AG04450 (cell line): ENCODE results near the gene CNKSR3. TPM values are rescaled to one million over a fixed set of nuclear protein-coding genes. Genes with fewer than 3 reads are reported as not detected.

Experiments used
- CTCF ChIA-PET: fragments of 300-600, 350-600 bp; formaldehyde crosslinking; extraction: SDS; loops from one replicate; lab custom pipeline; 2022; ENCODE audit warnings: antibody characterized with exemption, inconsistent platforms; lab: Charles Lee
- POLR2A ChIA-PET: fragments of 350-600 bp; formaldehyde crosslinking; extraction: SDS; loops from one replicate; lab custom pipeline; 2021; ENCODE audit warnings: antibody characterized with exemption, inconsistent platforms; lab: Yijun Ruan, JAX
- DNase-seq: peaks from one replicate; pipeline ENCODE4 v3.0.0-alpha.2; 2011; ENCODE audit warnings: low read depth, low spot score
- H3K27ac ChIP-seq: one replicate; pipeline ENCODE4 v1.5.1; 2012; ENCODE audit warnings: low read depth, low read length, control low read depth
- H3K27me3 ChIP-seq: one replicate; pipeline ENCODE4 v1.6.0; 2012; ENCODE audit warnings: low read length; ENCODE audit not compliant: control insufficient read depth, insufficient read depth
- H3K4me3 ChIP-seq: 2 replicates; pipeline ENCODE4 v1.5.1; 2011; ENCODE audit warnings: mild to moderate bottlenecking, low read depth, low read length, control low read depth
- H3K9me3 ChIP-seq: 2 replicates; pipeline ENCODE4 v1.5.1; 2012; ENCODE audit warnings: low read length; ENCODE audit not compliant: control insufficient read depth, insufficient read depth
- CTCF ChIP-seq: IDR thresholded peaks from 2 replicates; pipeline ENCODE4 v1.5.1; 2011; ENCODE audit warnings: low read depth, low read length, control low read depth, inconsistent platforms
- polyA plus RNA-seq: library from polyadenylated mRNA; depleted of rRNA; stranded (reverse); fragments of >200 nt; gene quantifications from 2 replicates; pipeline ENCODE4 v1.2.3, GENCODE V29; 2011

The CNKSR3 gene
- polyA plus RNA-seq, 1 experiment: 8.6 TPM

- Histone ChIP-seq H3K9me3 (no peaks in the 10 kb centered on the region; the same call in 1 of the 2 replicates), H3K4me3 (peak overlapping the region; percentile 20; the same call in 1 of the 2 replicates), H3K27me3 (no peaks in the 10 kb centered on the region), H3K27ac (no peak overlapping the region)
- no peak for TF ChIP-seq CTCF
- POLR2A ChIA-PET: no interaction called here
- DNase-seq: no peak
- CTCF ChIA-PET: interaction anchor here (1.4 kb wide), 1 partner anchor 11 kb away, joined by 3 read pairs; no protein-coding TSS in a partner anchor
These were observed 151.3 kb downstream of the CNKSR3 start for GRCh38 chr6:154359161-154359574.

GRCh38 chr6:154358019-154358545 lies 152.4 kb downstream of the CNKSR3 start:
- H3K27me3 ChIP-seq: no peaks in the 10 kb centered on the region
- H3K27ac ChIP-seq: no peak overlapping the region
- TF ChIP-seq CTCF: no peak
- CTCF ChIA-PET: interaction anchor here (1.4 kb wide), 1 partner anchor 12 kb away, joined by 3 read pairs; no protein-coding TSS in a partner anchor
- POLR2A ChIA-PET: no interaction called here
- H3K4me3 ChIP-seq: no peak overlapping the region
- H3K9me3 ChIP-seq: no peaks in the 10 kb centered on the region; the same call in 1 of the 2 replicates
- no peak for DNase-seq

GRCh38 chr6:154356690-154357089 lies 153.8 kb downstream of the CNKSR3 start, which contains the start of gene IPCEF1:
Gene IPCEF1, minus strand, starts transcription at chr6:154356803. Its CDS starts 90,856 bp downstream, at chr6:154265947.
- DNase-seq: no peak
- TF ChIP-seq CTCF: no peak
- Histone ChIP-seq H3K27ac (no peak within 1 kb of the TSS), H3K27me3 (no peaks in the 10 kb centered on the region), H3K4me3 (no peak within 1 kb of the TSS), H3K9me3 (no peaks in the 10 kb centered on the region; the same call in 1 of the 2 replicates)
- CTCF ChIA-PET: no interaction called here
- POLR2A ChIA-PET: no interaction called here

GRCh38 chr6:154356113-154356512 lies 154.4 kb downstream of the CNKSR3 start:
- no peak for DNase-seq
- no peak for TF ChIP-seq CTCF
- Histone ChIP-seq H3K27me3 (no peaks in the 10 kb centered on the region), H3K4me3 (no peak overlapping the region), H3K9me3 (no peaks in the 10 kb centered on the region; the same call in 1 of the 2 replicates), H3K27ac (no peak overlapping the region)
- CTCF ChIA-PET: no interaction called here
- POLR2A ChIA-PET: no interaction called here

DNA sequence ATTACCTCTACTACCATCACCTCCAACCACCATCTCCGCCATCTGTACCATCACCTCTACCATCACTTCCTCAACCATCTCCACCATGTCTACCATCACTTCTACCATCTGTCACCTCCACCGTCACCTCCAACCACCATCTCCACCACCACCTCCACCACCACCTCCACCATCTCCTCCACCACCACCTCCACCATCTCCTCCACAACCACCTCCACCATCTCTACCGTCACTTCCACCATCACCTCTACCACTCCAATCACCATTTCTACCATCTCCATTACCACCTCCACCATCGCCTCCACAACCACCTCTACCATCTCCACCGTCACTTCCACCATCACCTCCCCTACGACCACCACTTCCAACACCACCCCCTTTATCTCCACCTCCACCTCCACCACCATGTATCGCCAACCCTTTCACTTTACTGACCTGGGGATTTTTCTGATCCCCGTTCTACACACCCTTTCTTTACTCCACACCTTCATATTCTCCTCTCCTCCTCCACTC lies 156.2 kb downstream of the CNKSR3 start:
- no peak for TF ChIP-seq CTCF
- Histone ChIP-seq H3K27ac (no peak overlapping the region), H3K9me3 (no peaks in the 10 kb centered on the region; the same call in 1 of the 2 replicates), H3K4me3 (no peak overlapping the region), H3K27me3 (no peaks in the 10 kb centered on the region)
- no peak for DNase-seq
- ChIA-PET CTCF (interaction anchor here (1.3 to 1.6 kb wide), 2 partner anchors 17 to 200 kb away, joined by 3 to 5 read pairs; no protein-coding TSS in a partner anchor), POLR2A (interaction anchor here (0.6 kb wide), 2 partner anchors 156 to 260 kb away, joined by 4 to 6 read pairs; partner anchors contain the start of gene CNKSR3)
